ENCODE data around the gene LRP5. TPM values are rescaled to one million over a fixed set of nuclear protein-coding genes. Genes with fewer than 3 reads are reported as not detected.

Gene LRP5
- total and polyA plus RNA-seq, 2 experiments from 2014 or later, result 43.9 to 54.3 TPM

- Histone ChIP-seq H3K4me1 (ENCODE audit: insufficient read depth) (peaks cover 3% of the 10 kb centered on the region), H3K79me2 (peaks cover 4% of the 10 kb centered on the region), H3K27ac (no peak overlapping the region), H3K9me3 (ENCODE audit: low read depth) (no peaks in the 10 kb centered on the region), H2AFZ (no peak overlapping the region), H3K9me2 (replicated peaks; ENCODE audit: insufficient read depth) (no peaks in the 10 kb centered on the region), H3K4me2 (no peak overlapping the region), H3K27me3 (no peaks in the 10 kb centered on the region), H3K4me3 (no peak overlapping the region), H3K36me3 (replicated peaks; ENCODE audit: insufficient read depth, low read depth) (no peaks in the 10 kb centered on the region), H4K20me1 (ENCODE audit: insufficient read depth, poor library complexity, severe bottlenecking) (peaks cover 4% of the 10 kb centered on the region)
- 98% methylated on average over 7 of the region's 7 CpGs for WGBS (ENCODE audit: low lambda C conversion rate, missing lambda C conversion rate)
- no peak for DNase-seq (ENCODE audit: low spot score)
- TF ChIP-seq CTCF (IDR thresholded peaks at IDR 0.05; ENCODE audit: poor library complexity) (no peak), EZH2phosphoT487 (IDR thresholded peaks at IDR 0.05; ENCODE audit: low read depth, severe bottlenecking, unreplicated experiment) (no peak), EZH2 (IDR thresholded peaks at IDR 0.05; ENCODE audit: borderline replicate concordance) (no peak)
These were observed 80.4 kb downstream of the LRP5 start for GRCh38 chr11:68392822-68393221.

- H3K4me1 ChIP-seq (ENCODE audit: insufficient read depth), result peaks cover 30% of the 10 kb centered on the region
These were observed 84.1 kb downstream of the LRP5 start for GRCh38 chr11:68396516-68396915.

GRCh38 chr11:68397256-68397655 is 84.9 kb downstream of the LRP5 start:
- no peak for TF ChIP-seq EZH2 (IDR thresholded peaks at IDR 0.05; ENCODE audit: borderline replicate concordance)
- no peak for TF ChIP-seq CTCF (IDR thresholded peaks at IDR 0.05; ENCODE audit: poor library complexity)
- TF ChIP-seq EZH2phosphoT487 (IDR thresholded peaks at IDR 0.05; ENCODE audit: low read depth, severe bottlenecking, unreplicated experiment), result no peak
- Histone ChIP-seq H3K27ac (no peak overlapping the region), H2AFZ (no peak overlapping the region), H3K4me1 (ENCODE audit: insufficient read depth) (peaks cover 30% of the 10 kb centered on the region), H3K4me3 (no peak overlapping the region), H3K36me3 (replicated peaks; ENCODE audit: insufficient read depth, low read depth) (no peaks in the 10 kb centered on the region), H3K9me2 (replicated peaks; ENCODE audit: insufficient read depth) (no peaks in the 10 kb centered on the region), H3K79me2 (peaks cover 29% of the 10 kb centered on the region), H3K4me2 (no peak overlapping the region), H3K27me3 (no peaks in the 10 kb centered on the region), H4K20me1 (ENCODE audit: insufficient read depth, poor library complexity, severe bottlenecking) (peaks cover 4% of the 10 kb centered on the region), H3K9me3 (ENCODE audit: low read depth) (no peaks in the 10 kb centered on the region)
- 98% methylated on average over 14 of the region's 14 CpGs for WGBS (ENCODE audit: low lambda C conversion rate, missing lambda C conversion rate)
- no peak for DNase-seq (ENCODE audit: low spot score)

More at GRCh38 chr11:68396516-68396915, 84.1 kb downstream of the LRP5 start:
- Histone ChIP-seq H3K9me3 (ENCODE audit: low read depth) (no peaks in the 10 kb centered on the region), H3K4me3 (no peak overlapping the region), H2AFZ (no peak overlapping the region), H3K4me2 (no peak overlapping the region), H4K20me1 (ENCODE audit: insufficient read depth, poor library complexity, severe bottlenecking) (peaks cover 4% of the 10 kb centered on the region), H3K9me2 (replicated peaks; ENCODE audit: insufficient read depth) (no peaks in the 10 kb centered on the region), H3K27me3 (no peaks in the 10 kb centered on the region), H3K27ac (no peak overlapping the region), H3K36me3 (replicated peaks; ENCODE audit: insufficient read depth, low read depth) (no peaks in the 10 kb centered on the region), H3K79me2 (peaks cover 25% of the 10 kb centered on the region)
- 90% methylated on average over 12 of the region's 12 CpGs for WGBS (ENCODE audit: low lambda C conversion rate, missing lambda C conversion rate)
- no peak for TF ChIP-seq CTCF (IDR thresholded peaks at IDR 0.05; ENCODE audit: poor library complexity)
- no peak for TF ChIP-seq EZH2phosphoT487 (IDR thresholded peaks at IDR 0.05; ENCODE audit: low read depth, severe bottlenecking, unreplicated experiment)
- TF ChIP-seq EZH2 (IDR thresholded peaks at IDR 0.05; ENCODE audit: borderline replicate concordance), result no peak
- no peak for DNase-seq (ENCODE audit: low spot score)
